ENCODE results near the gene CD59.

DNA sequence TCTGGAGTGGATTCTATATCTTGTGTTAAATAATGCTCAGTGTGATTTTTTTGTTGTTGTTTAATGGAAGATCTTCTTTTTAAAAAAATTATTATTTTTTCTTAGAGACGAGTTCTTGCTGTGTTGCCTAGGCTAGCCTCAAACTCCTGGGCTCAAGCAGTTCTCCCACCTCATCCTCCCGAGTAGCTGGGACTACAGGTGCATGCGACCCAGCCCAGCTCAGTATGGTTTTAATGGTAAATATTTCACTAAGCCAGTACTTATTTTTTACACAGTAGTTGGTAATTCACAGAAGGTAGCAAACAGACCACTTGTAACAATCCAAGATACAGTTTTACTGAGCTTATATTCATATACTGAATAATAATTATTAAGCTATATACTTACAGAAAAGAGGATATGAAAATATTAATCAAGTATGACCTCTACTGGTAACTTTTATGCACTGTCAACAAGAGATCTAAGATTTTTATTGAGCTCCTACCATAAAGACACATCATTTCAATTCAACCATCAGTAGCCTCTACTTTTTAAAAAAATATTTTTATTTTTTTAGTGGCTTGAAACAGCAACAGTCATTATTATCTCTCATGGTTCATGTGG is 6.1 kb upstream of the CD59 start:
- TF ChIP-seq POLR2AphosphoS5 (IDR thresholded peaks at IDR 0.05; ENCODE audit: low read depth, low read length) (no peak), POLR2A (IDR thresholded peaks at IDR 0.05; ENCODE audit: low read depth, low read length) (no peak), TAF1 (IDR thresholded peaks at IDR 0.05; ENCODE audit: borderline replicate concordance, low read depth, low read length) (no peak)
